Stimulated activated CD4-positive, alpha-beta T cell treated with anti-CD3 and anti-CD28 coated beads, Interleukin-4, amount 100 ng/mL, for 48 hours (primary cell): Measurements from ENCODE around the gene NECTIN1.

Experiments used
- DNase-seq, 2 donors: peaks; one replicate each; pipeline ENCODE4 v3.0.0-alpha.2; 2020; ENCODE audit warnings: low read depth in 2 of 2

The NECTIN1 gene

GRCh38 chr11:119692540-119692820 is 36.5 kb downstream of the NECTIN1 start:
- DNase-seq: no peak

GRCh38 chr11:119691701-119692539 is 37.1 kb downstream of the NECTIN1 start:
- no peak for DNase-seq

GRCh38 chr11:119691020-119691666 is 37.9 kb downstream of the NECTIN1 start:
- no peak for DNase-seq

DNA sequence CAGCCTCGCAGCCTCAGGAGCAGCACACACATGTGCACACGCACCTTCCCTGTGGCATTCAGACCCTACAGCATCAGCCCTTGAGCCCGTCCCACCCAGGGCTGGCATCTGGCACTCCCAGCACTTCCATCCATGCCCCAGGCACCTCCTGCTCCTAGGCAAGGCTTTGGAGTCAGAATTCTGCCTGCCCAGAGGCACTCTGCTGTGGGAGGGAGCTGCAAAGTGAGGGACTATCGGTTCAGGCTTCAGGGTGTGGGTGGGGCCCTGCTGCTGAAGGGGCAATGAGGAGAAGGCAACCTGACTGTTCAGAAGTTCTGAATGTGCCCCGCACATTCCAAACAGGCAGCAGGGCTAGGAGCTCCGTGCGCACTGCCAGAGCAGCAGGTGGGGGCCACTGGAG is 39.7 kb downstream of the NECTIN1 start:
- no peak for DNase-seq

DNA sequence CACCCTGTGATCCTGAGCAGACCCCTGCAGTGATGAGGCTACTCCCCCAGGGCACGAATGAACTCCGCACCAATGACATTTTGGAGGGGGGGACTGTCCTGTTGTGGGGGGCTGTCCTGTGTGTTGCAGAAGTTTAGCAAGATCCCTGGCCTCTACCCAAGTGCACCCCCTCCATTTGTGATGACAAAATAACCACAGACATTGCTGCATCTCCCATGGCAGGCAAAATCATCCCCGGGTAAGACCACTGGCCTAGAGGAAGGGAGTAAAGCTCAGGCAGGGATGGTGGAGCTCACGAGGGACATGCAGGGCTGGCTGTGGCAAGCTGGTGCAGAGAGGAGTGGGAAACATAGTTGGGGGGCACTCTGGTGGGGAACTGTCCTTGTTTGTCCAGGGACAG is 40.6 kb downstream of the NECTIN1 start:
- no peak for DNase-seq

DNA sequence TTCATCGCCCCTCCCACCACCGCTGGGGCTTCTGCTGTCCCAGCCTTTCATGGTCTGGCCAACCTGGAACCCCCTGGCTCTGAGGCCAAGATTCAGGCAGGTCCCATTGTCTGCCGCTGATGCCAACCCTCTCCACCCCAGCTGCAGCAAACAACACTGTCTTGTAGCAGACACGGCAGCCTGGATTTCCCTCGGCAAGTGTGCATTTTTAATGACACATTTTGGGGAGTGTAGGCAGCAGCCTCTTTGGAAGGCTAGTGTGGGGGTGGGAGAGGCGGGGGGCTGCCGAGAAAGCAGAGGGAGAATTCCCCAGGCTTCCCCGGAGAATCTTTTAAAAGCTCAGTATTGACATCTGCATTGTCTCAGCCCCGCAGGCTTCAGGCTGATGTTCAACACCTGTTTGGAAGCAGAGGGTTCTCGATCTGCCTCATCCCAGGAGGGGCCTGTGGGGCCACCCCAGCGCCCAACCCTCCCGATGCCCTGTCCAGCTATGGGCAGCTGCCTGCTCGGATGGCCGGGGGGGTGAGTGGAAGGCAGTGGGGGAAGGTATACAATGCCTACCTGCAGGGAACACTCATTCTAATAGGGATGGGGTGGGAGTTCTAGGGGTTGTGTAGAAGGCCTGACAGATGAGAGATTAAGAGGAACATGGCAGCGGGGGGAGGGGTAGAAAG is 41.5 kb downstream of the NECTIN1 start:
- DNase-seq: no peak

GRCh38 chr11:119686177-119686882 is 42.7 kb downstream of the NECTIN1 start:
- no peak for DNase-seq

- no peak for DNase-seq
Measured at GRCh38 chr11:119685111-119685746, 43.8 kb downstream of the NECTIN1 start.

- DNase-seq: no peak
Measured at GRCh38 chr11:119684361-119685110, 44.5 kb downstream of the NECTIN1 start.

DNA sequence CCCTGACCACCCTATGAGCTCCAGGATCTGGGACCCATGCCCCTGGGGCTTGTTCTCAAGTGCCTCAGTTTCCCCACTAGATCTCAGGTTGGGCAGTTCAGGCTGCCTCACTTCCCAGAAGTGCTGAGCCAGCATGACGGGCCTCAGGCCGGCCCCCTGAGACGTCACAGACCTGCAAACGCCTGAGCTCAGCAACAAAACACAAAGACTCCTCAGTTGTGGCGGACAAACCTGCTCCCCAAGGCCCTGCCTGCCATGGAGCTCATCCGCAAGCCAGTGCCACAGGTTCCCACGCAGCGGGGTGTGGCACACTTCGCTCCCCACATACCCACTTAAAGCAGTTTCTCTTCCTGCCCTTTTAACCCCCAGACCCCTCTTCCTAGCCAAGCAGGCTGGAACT is 45.2 kb downstream of the NECTIN1 start:
- no peak for DNase-seq

DNA sequence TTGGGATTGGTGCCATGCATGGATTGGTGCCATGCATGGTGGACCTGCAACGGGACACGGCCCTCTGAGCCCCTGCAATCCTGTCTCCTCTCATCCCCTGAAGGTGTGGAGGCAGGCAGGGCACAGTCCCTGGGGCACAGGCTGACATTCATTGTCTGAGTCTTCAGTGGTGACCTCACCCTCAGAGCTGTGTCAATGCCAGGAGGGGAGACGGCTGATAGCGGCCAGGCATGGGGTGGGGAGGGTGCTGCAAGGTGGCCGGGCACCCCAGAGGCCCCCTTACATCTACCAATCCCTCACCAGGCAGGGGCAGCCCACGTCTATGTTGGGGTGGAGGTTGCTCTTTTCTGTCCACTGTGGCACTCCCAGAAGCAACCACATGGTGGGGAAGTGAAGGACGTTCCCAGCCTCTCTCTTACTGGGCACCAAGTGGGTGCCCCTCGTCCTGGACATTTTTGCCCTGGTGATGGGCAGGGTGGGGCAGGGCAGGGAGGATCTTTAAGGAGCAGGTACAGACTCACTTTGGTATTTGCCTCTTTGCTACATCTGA is 47.6 kb downstream of the NECTIN1 start:
- no peak for DNase-seq

DNA sequence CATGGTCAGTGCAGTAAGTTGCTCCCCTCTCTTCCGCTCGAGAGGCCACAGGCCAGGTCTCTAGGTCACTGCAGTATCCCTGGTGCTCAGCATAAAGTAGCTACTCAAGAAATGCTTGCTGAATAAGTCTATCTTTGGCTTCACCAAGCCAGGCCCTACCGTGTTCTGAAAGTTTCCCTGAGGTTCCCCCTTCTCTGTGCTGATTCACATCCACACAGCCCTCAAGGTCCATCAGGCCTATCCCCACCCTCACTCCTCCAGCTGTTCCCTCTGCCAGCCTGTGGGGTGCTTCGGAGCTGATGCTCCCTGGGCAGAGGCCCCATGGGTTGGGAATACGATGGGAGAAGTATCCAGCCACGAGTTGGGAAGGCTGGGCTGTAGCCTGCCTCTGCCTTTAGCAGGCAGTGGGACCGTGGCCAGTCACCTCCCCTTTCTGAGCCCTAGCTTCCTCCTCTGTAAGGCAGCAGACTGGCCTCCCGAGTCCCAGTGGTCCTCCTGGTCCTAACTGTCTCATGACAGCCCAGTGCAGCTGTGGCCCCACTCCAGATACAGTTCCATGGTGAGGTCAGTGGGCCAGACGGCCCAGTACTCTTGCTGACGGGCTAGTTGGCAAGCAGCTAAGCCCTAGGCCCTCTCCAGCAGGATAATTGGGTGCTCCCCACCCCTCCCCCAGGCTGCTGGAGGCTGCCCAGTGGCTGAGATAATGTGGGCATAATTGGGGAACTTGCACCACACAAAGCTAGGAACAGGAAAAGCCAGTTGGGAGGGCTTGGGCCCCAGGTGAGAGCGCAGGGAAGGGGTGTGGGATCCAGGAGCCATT is 48.2 kb downstream of the NECTIN1 start:
- no peak for DNase-seq

DNA sequence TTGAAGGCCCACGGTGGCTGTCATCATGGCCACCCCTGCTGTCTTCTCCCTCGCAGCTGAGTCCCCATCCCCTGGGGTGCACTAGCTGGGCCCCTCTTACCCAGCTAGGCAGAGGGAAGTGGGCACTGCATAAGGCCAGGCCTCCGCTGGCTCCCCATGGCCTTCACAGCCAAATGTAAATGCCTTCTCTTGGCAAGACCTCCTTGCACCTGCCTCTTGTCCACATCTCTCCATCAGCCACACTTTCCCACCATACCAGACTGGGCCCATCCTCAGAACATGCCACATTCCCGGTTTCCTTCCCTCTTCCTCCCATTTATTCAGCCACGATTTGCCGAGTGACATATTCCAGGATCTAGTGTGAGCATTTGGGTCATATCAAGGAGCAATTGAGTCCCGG is 49.7 kb downstream of the NECTIN1 start:
- no peak for DNase-seq

- DNase-seq: no peak
Measured at GRCh38 chr11:119678351-119678750, 50.6 kb downstream of the NECTIN1 start.

DNA sequence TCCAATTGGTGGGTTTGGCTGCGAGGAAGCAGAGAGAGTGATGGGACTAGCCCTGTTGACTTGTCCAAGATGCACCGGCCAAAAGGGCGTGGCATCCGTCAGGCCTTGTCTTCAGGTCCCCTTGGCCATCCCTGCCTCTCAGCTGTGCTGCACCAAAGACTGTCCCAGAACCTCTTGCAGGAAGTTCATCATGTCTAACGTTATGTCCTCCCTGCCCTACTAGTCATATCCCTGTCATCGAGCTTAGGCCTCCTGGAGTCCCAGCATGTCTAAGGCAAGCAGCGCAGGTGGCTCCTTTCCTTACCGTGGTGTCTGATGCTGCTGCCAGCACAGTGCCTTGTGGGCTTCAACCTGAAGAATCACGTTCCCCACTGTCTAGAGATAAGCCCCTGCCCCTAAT is 51.2 kb downstream of the NECTIN1 start:
- DNase-seq: no peak

GRCh38 chr11:119676461-119677020 is 52.5 kb downstream of the NECTIN1 start:
- no peak for DNase-seq

DNA sequence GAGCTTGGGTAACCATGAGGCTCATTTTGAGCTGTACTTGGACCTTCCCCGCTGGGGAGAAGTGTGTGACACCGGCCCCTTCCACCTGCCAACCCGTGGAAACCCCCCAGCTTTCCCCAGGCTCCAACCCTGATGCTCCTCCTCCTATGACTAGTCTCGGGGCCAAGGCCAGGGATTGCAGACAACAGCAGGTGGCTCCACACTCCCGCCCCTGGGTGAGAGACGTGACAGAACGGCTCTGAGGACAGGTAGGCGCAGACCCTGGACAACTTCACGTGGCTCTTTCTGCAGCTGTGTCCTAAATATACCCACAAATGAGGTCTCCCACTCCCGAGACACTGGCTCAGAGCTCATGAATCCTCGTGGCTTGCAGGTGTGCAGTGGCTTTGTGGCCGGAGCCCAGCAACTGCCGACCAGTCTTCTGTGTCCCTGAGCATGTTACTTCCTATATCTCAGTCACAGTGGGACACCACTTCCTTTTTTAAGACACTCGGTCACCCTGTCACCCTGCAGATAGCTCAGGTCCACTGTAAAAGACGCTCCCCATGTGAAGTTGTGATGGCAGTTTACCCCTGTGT is 55.2 kb downstream of the NECTIN1 start:
- peak; percentile 16 to 19 for DNase-seq

- DNase-seq: no peak
Measured at GRCh38 chr11:119673052-119673758, 55.8 kb downstream of the NECTIN1 start.

DNA sequence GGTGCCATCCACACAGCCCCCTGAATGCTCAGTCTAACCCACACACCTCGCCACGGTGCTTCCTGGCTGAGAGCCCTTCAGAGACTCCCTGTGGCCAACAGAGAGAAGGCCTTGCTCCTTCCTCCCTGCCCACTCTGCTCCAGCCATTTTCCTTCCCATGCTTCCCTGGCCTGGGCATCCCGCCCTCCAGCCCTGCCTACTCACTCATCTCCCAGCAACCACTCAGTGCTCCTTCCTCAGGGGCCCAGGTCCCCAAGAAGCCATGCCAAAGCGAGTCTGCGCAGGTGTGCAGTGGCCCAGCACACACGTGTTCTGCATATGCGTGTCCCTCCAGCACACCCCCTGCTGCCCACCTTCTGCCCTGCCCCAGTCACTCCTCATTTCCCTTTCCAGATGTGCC is 56.4 kb downstream of the NECTIN1 start:
- no peak for DNase-seq
